HG03095 (cell line): ENCODE data around the gene LDLRAD2.
"Not testable (repeated sequence)": the region's sequence is repeated elsewhere in the genome, so short reads cannot be mapped to it uniquely, and the experiment has no call there.

Source experiments
- ATAC-seq: cut with Tn5 transposase; IDR thresholded peaks from one replicate; pipeline ENCODE4 v1.9.1; 2021; ENCODE audit warnings: moderate library complexity; ENCODE audit not compliant: unreplicated experiment

LDLRAD2 gene

GRCh38 chr1:21783679-21784603 is 28.1 kb upstream of the LDLRAD2 start:
- ATAC-seq: no peak

- not testable (repeated sequence) for ATAC-seq
These were observed 26.3 kb upstream of the LDLRAD2 start for GRCh38 chr1:21785764-21786163.

GRCh38 chr1:21786640-21787039 is 25.4 kb upstream of the LDLRAD2 start:
- no peak for ATAC-seq

- ATAC-seq: no peak
These were observed 19.0 kb upstream of the LDLRAD2 start for GRCh38 chr1:21793104-21793503.

- no peak for ATAC-seq
These were observed 17.4 kb upstream of the LDLRAD2 start for GRCh38 chr1:21794656-21795055.

- no peak for ATAC-seq
These were observed 17.0 kb upstream of the LDLRAD2 start for GRCh38 chr1:21795075-21795474.

- no peak for ATAC-seq
These were observed 12.3 kb upstream of the LDLRAD2 start for GRCh38 chr1:21799730-21800129.

- ATAC-seq: no peak
These were observed 11.0 kb upstream of the LDLRAD2 start for GRCh38 chr1:21801100-21801499.

- no peak for ATAC-seq
These were observed 7.5 kb upstream of the LDLRAD2 start for GRCh38 chr1:21804536-21804935.

- no peak for ATAC-seq
These were observed 1.5 kb downstream of the LDLRAD2 start for GRCh38 chr1:21813542-21813941.

- no peak for ATAC-seq
These were observed 2.3 kb downstream of the LDLRAD2 start for GRCh38 chr1:21814241-21814918.

GRCh38 chr1:21814981-21815582 is 3.0 kb downstream of the LDLRAD2 start:
- no peak for ATAC-seq

- ATAC-seq: no peak
These were observed 3.8 kb downstream of the LDLRAD2 start for GRCh38 chr1:21815724-21816321.

- no peak for ATAC-seq
These were observed 4.7 kb downstream of the LDLRAD2 start for GRCh38 chr1:21816602-21817302.

- no peak for ATAC-seq
These were observed 6.6 kb downstream of the LDLRAD2 start for GRCh38 chr1:21818656-21819055.

- ATAC-seq: no peak
These were observed 8.7 kb downstream of the LDLRAD2 start for GRCh38 chr1:21820597-21821232.

- no peak for ATAC-seq
These were observed 9.4 kb downstream of the LDLRAD2 start for GRCh38 chr1:21821385-21822019.

GRCh38 chr1:21822349-21822748 is 10.3 kb downstream of the LDLRAD2 start:
- ATAC-seq: no peak

GRCh38 chr1:21823206-21823979 is 11.3 kb downstream of the LDLRAD2 start:
- ATAC-seq: no peak
